GM21825 (cell line): Measurements from ENCODE around the gene NAP1L4.

Source experiments
- ATAC-seq: cut with Tn5 transposase; IDR thresholded peaks from one replicate; pipeline ENCODE4 v1.9.1; 2021; ENCODE audit warnings: mild to moderate bottlenecking, moderate library complexity; ENCODE audit not compliant: unreplicated experiment

Gene NAP1L4

DNA sequence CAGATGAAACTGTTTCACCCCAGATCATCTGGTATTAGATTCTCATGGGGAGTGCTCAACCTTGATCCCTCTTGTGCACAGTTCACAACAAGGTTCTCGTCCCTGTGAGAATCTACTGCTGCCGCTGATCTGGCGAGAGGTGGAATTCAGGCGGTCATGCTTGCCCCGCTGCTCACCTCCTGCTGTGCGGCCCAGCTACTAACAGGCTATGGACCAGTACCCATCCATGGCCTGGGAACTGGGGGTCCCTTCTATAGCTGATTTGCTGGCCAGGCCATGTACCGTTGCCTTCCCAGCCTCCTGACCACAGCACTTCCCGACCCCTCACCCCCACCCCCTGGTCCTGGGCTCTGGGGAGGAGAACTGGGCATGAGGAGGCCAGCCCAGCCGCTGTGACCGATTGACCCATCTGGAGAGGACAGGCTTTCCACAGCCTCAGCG is 65.5 kb downstream of the NAP1L4 start:
- ATAC-seq, result no peak

DNA sequence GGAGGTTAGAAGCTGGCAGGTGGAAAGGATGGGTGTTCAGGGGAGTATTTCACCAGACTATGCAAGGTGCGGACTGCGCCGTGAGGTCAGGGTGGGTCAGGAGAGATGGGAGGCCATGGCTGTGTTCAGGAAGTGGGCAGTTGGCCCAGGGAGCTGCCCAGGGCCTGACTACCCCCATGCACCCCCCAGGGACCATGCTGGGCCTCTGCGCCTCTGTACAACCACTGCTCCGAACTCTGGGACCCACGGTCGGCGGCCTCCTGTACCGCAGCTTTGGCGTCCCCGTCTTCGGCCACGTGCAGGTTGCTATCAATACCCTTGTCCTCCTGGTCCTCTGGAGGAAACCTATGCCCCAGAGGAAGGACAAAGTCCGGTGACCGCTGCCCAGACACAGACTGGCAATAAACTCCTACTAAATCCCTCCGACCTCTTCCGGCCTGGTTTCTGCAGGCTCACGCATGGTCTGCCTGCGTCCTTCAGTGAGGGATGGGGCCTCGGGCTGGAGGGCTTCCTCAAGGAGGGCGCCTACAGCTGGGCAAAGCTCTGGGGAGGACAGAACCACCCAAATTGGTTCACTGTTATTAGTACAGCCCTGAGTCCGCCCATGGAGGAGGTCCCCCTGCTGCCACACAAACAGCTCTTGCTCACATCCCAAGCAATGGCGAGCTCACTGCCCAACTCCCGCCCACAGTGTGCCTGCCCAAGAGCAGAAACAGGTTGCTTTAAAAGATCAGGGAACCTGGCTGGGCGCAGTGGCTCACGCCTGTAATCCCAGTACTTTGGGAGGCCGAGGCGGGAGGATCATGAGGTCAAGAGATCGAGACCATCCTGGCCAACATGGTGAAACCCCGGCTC is 67.1 kb downstream of the NAP1L4 start:
- no peak for ATAC-seq

DNA sequence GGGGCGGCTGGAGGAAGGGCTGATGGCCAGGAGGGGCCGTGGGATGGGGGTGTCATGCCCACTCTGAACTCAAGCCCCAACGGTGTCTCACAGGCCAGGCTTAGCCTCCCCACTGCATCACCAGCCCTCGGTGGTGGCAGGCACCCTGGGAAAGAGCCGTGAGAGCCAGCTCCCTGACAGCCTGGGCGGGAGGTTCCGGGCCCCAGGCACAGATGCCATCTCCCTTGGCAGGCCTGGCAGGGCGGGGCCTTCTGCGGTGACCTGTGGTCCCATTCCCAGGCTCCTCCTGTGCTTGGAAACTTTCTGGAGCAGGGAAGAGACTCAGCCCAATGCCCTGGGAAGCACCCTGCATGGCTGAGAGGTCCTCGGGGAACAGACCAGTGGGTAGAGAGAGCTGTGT is 67.7 kb downstream of the NAP1L4 start:
- no peak for ATAC-seq

DNA sequence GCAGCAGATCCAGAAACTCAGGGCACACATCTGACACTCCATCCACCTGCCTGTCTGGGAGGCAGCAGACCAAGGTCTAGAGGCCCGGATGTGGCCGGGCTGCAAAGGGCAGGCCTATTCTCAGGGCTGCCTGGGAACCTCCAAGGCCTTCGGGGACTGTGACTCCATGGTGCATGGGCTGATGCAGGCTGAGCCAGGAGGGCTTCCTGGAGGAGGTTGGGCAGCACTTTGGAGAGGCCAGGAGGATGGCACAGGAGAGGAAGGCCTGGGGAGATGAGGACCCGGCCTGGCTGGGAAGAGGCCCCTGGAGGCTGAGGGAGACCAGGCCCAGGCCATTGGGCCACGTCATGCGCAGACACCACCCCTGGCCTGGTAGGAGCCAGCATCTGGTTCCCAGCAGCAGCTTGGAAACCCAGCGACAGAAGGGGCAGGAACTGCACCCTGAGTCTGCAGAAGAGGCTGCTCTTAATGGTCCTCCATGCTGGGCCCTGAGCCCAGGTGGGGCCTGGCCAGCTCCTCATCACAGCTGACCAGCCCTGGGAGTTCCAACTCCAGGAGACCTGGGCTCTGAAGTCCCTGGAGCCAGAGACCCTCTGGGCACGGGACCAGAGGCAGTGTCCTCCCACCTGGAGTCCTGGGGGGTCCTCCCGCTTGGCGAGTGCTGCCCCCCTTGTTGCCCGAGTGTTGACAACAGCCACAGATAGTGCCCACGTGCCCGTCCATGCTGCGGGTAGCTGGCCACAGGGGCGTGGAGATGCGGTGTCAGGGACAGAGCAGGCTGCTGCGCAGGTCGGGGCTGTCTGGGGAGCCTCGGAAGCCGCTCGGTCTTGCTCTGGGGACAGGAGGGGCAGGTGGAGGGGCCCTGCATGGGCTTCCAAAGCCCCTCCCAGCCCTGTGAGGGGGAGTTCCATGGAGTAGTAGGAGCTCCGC is 68.4 kb downstream of the NAP1L4 start:
- ATAC-seq, result no peak

DNA sequence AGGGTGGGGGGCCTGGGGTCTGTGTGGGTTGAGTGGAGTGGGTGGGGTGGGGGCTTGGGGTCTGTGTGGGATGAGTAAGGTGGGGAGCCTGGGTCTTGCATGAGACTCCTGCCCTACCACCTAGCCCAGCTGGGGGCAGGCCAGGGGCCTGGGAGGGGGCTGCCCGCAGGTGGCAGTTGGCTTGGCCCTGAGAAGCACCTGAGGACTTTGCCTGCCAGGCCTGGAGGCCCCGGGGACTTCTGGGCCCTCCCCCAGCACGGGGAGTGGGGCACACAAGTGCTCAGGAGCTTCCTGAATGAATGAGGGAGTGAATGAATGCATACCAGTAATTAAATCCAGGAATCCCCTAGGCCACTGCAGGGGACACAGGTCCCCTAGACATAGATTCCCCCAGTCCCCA is 69.5 kb downstream of the NAP1L4 start:
- ATAC-seq, result no peak

DNA sequence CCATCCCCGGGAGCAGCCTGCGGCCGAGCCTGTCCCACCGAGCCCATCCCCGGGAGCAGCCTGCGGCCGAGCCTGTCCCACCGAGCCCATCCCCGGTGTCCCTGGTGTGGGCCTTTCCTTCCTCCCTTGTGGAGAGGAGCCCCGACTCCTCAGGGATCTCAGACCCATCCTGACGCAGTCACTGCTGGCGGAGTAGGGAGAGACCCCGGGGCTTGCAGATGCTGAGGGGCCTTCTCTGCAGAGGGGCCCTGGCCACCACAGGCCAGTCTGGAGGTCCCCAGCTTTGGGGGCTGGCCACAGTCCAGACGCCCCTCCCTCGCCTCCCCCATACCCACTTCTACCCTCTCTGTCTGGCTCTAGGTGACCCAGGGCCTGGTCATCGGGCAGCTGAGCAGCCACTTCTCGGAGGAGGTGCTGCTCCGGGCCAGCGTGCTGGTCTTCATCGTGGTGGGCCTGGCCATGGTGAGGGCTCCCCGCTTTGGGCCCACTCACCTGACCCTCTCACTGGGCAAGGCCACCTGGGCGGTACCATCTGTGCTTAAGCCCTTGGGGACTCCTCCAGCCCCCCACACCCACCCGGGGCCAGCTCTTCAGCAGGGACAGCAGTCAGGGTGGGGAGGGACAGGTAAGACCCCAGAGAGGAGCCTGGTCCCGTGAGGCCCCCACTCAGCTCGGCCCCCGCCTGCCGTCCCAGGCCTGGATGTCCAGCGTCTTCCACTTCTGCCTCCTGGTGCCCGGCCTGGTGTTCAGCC is 70.2 kb downstream of the NAP1L4 start:
- no peak for ATAC-seq

DNA sequence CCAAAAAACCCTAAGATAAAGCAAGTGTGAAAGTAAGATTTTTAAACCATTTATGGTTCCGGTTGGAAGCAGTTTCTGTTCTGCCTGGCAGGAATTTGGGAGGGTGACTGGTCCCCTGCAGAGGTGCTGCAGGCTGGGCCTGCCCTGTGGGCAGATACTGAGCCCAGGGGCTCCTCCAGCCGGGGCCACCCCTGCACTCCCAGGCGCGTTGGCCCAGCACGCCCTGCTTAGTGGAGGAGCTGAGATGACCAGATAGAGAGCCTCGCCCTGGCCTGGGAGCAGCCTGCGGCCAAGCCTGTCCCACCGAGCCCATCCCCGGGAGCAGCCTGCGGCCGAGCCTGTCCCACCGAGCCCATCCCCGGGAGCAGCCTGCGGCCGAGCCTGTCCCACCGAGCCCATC is 70.9 kb downstream of the NAP1L4 start:
- no peak for ATAC-seq

DNA sequence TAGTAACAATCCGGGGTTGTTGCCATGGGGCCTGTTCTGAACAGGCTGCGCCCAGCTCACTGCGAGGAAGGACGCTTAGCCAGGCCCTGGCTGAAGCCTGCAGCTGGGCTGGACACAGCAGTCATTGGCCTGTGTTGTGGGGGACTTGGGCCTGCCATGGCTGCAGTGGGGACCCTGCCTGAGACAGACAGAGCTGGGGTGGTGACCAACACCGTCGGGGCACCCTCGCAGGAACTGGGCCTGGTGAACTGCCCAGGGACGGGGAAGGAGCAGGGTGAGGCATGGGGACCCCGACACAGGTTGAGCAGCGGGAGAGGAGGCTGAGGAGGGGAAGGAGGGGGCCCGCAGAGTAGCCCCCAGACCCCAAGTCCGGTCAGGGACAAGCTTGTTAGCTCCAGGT is 71.8 kb downstream of the NAP1L4 start:
- no peak for ATAC-seq

DNA sequence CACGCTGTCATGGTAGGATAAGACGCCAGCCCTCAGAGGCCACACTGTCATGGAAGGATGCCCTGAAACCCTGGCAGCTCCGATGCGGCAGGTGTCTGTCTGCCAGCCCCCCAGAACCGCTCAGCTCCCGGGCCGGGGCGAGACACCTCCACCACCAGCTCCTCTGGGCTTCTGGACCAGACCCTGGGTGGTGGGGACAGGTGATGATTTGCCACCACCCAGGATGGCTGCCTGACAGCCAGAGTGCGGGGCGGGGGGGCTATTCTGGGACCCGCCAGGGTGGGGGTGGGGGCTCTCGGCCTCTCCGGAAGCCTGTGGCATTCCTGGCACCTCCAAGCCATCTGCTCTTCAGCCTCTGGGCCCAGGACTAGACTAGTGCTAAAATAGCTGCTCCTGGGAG is 72.3 kb downstream of the NAP1L4 start:
- no peak for ATAC-seq

DNA sequence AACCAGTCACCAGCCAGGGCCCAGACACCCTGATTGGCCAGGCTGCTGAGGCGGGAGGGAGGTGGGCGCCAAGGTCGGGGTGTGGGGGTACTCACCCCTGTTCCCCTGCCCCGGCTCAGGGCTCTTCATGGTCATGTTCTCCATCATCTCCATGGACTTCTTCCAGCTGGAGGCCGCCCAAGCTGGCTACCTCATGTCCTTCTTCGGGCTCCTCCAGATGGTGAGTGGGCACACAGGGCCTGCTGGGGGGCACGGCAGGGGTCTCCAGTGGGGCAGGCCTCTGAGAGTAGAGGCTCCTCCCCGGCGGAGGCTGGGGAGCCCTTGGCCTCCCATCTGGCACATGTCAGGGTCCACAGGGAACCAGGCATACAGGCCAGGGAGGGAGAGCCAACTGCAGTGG is 72.9 kb downstream of the NAP1L4 start:
- no peak for ATAC-seq

DNA sequence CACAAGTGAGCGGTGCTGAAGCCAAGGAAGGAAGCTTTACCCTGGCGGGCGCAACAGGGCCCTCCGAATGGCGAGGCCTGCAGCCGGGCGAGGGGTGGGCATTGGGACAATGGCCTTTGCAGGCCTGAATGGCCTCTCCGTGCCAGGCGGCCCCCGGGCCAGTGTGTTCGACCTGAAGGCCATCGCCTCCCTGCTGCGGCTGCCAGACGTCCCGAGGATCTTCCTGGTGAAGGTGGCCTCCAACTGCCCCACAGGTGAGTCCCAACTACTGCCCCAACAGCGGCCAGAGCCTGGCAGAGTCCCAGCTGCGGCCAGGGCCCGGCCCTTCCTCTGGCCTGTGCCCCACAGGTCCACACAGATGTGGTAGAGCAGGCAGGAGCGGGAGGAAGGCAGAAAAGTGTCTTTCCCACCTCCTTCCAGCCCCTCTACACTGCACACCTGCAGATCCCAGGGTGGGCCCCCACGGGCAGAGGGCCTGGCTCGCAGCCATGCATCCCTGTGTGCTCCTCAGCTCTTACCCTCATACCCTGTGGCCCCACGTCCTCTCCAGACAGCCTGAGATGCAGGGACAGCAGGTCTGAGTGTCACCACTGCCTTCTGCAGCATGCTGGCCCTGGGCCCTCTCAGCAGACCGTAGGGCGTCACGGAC is 74.2 kb downstream of the NAP1L4 start:
- ATAC-seq, result no peak

DNA sequence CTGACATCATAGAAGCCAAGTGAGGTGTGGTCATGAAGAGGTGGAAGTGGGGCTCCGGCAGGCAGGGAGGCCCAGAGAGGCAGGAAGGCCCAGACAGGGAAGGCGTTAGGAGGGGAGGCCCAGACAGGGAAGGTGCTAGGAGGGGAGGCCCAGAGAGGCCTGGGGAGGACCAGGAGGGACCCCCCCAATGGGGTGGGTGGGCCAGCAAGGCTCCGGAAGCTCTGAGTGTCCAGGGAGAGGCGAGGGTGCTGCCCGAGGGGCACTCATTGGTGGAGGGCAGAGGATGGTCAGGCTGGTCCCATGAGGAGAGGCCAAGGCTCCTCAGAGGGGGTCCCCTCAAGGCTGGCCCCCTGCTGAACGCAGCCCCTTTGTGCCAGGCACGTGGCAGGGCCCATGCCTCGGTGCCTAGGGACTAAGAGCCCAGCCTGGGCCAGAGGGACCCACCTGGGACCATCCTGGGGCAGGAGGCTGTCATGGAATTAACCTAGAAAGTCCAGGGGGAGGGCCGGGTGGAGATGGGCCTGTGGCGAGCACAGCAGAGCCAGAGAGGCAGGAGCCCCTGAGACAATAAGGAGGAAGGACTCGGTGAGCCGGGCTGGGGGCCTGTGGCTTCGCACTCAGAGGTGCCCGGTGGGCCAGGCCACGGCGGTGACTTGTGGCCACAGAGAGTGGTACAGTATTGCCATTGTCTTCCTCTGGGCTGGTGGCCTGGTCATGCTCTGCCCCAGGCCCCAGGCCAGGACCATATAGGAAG is 75.1 kb downstream of the NAP1L4 start:
- no peak for ATAC-seq

DNA sequence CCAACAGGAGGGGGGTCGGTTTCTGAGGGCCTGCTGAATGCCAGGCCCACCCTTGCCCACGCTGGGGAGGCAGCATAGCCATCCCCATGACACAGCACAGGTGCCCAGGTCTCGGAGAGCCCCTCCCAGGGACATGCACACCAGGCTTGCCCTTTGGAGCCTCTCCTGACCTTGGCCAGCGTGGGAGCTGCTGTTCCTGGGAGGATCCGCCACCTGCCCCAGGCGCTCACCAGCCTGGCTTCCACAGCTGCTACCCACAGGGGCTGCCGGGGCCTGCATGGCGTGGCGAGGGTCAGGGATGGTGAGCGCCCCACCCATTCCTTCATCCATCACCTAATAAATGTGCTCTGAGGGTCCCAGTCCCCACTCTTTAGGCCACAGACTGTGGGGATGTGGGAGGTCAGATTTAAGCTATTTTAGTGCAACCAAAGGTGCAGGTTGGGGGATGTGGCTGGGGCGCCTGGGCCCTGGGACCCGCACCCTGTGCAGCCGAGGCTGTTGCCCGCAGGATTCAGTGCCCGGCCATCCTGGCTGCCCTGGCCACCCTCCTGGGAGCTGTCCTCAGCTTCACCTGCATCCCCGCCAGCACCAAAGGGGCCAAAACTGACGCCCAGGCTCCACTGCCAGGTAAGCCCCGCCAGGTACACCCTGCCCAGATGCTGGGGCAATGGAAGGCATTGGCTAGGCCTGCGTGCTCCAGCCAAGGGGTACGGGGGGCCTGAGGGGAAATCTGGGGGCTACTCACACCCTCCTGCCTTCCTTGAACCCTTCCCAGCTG is 75.8 kb downstream of the NAP1L4 start:
- ATAC-seq, result no peak

DNA sequence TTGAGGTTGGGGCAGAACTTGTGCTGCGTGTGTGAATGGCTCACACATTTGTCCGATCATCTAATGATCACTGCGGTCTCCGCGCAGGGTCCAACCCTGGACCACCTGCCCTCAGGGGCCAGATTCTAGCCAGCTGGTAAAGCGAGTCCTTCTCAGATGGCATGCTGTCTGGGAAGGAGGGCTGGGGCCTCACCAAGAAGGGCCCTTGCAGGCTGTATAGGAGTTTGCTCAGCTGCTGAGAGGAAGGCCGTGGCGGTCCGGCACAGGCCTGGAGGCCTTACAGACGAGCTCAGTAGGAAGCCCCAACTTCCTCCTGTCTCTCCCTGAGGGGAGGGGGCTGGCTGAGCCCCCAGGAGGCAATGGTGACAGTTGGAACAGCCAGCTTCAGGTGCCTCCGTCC is 76.7 kb downstream of the NAP1L4 start:
- ATAC-seq, result no peak

DNA sequence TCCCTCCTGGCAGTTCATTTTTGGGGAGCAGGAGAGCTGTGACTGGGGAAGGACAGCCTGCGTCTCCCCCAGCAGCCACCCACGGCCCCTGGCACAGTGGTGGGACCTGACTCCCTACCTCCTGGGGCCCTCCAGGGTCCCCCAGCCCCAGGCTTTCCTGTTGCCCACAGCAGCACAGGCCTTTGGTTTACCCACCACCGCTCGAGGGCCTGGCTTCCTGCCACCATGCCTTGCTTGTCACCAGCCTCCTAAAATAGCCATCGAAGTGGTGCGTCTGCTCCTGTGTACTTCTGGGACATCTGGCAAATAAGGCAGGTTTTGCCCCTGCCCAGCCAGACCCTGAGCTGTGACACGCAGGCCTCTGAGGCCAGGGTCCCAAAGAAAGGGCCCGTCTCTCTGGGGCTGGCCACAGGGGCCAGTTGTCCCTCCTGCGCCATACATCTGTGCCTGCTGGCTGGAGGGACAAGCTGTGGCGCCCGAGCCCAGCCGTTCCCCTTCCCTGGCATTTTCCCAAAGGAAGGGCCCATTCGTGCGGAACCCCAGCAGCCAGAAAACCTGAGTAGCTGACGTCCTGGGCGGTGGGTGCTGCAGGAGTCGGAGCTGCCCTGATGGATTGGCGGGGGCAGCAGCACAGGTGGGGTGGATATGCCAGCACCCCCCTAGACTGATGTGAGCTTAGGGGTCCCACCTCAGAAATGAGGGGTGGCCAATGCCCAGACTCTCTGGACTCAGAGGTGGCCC is 77.5 kb downstream of the NAP1L4 start:
- ATAC-seq, result no peak

DNA sequence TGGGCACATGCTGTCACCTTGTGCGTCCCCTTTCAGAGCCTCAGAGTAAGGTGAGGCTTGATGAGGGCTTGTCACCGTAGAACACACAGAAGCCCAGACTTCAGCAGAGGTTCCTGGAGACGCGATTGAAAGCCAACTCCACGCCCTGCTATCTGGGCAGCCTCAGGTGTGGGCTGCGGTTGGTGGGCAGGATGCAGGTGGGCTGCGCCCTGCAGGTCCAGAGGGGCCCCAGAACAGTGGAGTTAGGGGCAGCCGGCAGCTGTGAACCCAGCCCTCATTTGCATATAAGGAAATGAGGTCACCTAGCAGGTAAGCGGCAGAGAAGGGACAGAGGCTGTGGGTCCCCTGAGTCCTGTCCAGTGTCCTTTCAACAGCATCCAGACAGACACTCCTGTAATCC is 78.4 kb downstream of the NAP1L4 start:
- no peak for ATAC-seq

DNA sequence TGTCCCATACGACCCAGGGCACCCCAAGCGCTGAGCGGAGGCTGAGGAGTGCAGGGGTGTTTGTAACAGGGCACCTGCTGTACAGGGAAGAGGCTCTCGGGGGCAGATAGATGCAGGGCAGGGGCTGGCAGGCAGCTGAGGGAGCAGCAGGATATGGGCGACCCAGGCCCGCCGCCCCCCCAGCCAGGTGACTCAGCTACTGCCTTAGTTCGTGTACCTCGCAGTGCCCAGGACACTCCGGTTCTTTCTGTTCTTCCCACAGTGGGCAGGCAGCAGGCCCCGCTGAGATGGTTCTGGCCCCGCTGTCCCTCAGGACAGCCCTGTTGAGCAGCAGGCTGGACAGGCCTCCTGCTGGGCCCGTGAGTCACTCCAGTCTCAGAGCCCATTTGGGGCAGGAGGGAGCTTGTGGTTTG is 79.1 kb downstream of the NAP1L4 start:
- no peak for ATAC-seq

DNA sequence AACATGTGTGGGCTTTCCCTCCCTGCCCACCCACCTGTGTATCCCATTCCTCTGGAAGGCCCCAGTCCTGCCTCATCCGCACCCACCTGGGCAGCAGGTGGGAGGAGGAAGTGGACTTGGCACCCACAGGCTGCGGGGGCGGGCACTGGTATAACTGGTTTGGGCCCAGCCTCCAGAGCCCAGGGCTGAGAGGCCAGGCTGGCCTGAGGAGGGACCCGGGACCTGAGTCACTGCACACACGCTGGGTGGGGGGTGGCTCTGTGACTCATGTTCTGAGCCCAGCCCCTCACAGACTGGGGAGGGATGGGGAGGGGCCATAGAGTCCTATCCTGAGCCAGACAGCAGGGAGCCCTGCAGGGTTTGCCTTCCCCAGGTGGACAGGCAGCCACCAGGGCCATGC is 79.6 kb downstream of the NAP1L4 start:
- no peak for ATAC-seq
